ENCODE results near the gene OR1K1. TPM values are rescaled to one million over a fixed set of nuclear protein-coding genes. Genes with fewer than 3 reads are reported as not detected.

The OR1K1 gene
- not detected in 5 replicates for total RNA-seq (2022; extraction: Qiagen RNA extraction)

GRCh38 chr9:122800066-122801060 is at the start of gene OR1K1:
Gene OR1K1 (plus strand): TSS chr9:122800123. CDS start chr9:122800123, 0 bp downstream.

GRCh38 chr9:122788831-122789230 is 11.1 kb upstream of the OR1K1 start, which contains the start of gene OR5C1:
Gene OR5C1 (plus strand): TSS chr9:122788933. CDS start chr9:122788933, 0 bp downstream.

Other genes with a start within 250 kb of the OR1K1 start
- gene OR1N2, start 247.0 kb upstream of the OR1K1 start, total RNA-seq (2022; extraction: Qiagen RNA extraction): not detected in 5 replicates
- not detected in 5 replicates for gene OR1L8, start 216.7 kb upstream of the OR1K1 start, total RNA-seq (2022; extraction: Qiagen RNA extraction)
- gene OR1Q1, start 185.4 kb upstream of the OR1K1 start, total RNA-seq (2022; extraction: Qiagen RNA extraction): 0.16 TPM in 1 of 5 replicates, not detected in the others
- gene OR1B1, start 142.5 kb upstream of the OR1K1 start, total RNA-seq (2022; extraction: Qiagen RNA extraction): not detected in 5 replicates
- not detected in 5 replicates for gene OR1L1, start 138.4 kb upstream of the OR1K1 start, total RNA-seq (2022; extraction: Qiagen RNA extraction)
- not detected in 5 replicates for gene OR1L3, start 125.0 kb upstream of the OR1K1 start, total RNA-seq (2022; extraction: Qiagen RNA extraction)
- not detected in 5 replicates for gene OR1L4, start 76.1 kb upstream of the OR1K1 start, total RNA-seq (2022; extraction: Qiagen RNA extraction)
- gene OR1L6, start 57.8 kb upstream of the OR1K1 start, total RNA-seq (2022; extraction: Qiagen RNA extraction): not detected in 5 replicates
- not detected in 5 replicates for gene OR5C1, start 11.2 kb upstream of the OR1K1 start, total RNA-seq (2022; extraction: Qiagen RNA extraction)
- 15.1 to 20.0 TPM (median 17.7 TPM) in 5 replicates for gene PDCL, start 28.5 kb downstream of the OR1K1 start, total RNA-seq (2022; extraction: Qiagen RNA extraction)
- gene RC3H2, start 105.2 kb downstream of the OR1K1 start, total RNA-seq (2022; extraction: Qiagen RNA extraction): 14.7 to 28.5 TPM (median 23.8 TPM) in 5 replicates
- 4.7 to 6.1 TPM (median 4.9 TPM) in 5 replicates for gene ZBTB6, start 113.2 kb downstream of the OR1K1 start, total RNA-seq (2022; extraction: Qiagen RNA extraction)
- gene ZBTB26, start 131.4 kb downstream of the OR1K1 start, total RNA-seq (2022; extraction: Qiagen RNA extraction): 1.5 to 2.4 TPM (median 2.1 TPM) in 5 replicates
- gene RABGAP1, start 140.9 kb downstream of the OR1K1 start, total RNA-seq (2022; extraction: Qiagen RNA extraction): 13.6 to 16.2 TPM (median 15.4 TPM) in 5 replicates
- not detected in 5 replicates for gene GPR21, start 233.5 kb downstream of the OR1K1 start, total RNA-seq (2022; extraction: Qiagen RNA extraction)